Adrenal gland (tissue), 5 donors: ENCODE measurements around the gene OSR1.

Experiments
- CTCF ChIP-seq, 6 experiments: fragments of 450-650 bp in 4 of 6; fragments of 200-600 bp in 2 of 6; sonication (generic) in 1 of 6; IDR thresholded peaks; 1 replicate in 5 of 6; 2 replicates in 1 of 6; pipeline versions ENCODE4 v1.5.1 to v1.8.0; 2016 to 2021; ENCODE audit warnings: antibody characterized with exemption in 6 of 6, mild to moderate bottlenecking in 2 of 6, moderate library complexity in 1 of 6
- POLR2A ChIP-seq, 2 donors: fragments of 450-650 bp; IDR thresholded peaks; one replicate each; pipeline ENCODE4 v1.6.1; 2017; ENCODE audit warnings: antibody characterized with exemption in 2 of 2, mild to moderate bottlenecking in 2 of 2, moderate library complexity in 1 of 2
- donor health status: DM: no; HTN: no; CAD: no.

- TF ChIP-seq CTCF (IDR thresholded peaks at IDR 0.05) (no peak), POLR2A (IDR thresholded peaks at IDR 0.05) (no peak)
These were observed 27.0 kb downstream of the OSR1 start for GRCh38 chr2:19331450-19331849.
